Measurements from ENCODE around the gene TBC1D8. TPM values are rescaled to one million over a fixed set of nuclear protein-coding genes. Genes with fewer than 3 reads are reported as not detected.

TBC1D8 gene
- total and polyA plus RNA-seq, 2 of the 13 experiments (the other 11 are each of a cell fraction or from before 2014, with no cell fraction given): 45.1 to 95.4 TPM

DNA sequence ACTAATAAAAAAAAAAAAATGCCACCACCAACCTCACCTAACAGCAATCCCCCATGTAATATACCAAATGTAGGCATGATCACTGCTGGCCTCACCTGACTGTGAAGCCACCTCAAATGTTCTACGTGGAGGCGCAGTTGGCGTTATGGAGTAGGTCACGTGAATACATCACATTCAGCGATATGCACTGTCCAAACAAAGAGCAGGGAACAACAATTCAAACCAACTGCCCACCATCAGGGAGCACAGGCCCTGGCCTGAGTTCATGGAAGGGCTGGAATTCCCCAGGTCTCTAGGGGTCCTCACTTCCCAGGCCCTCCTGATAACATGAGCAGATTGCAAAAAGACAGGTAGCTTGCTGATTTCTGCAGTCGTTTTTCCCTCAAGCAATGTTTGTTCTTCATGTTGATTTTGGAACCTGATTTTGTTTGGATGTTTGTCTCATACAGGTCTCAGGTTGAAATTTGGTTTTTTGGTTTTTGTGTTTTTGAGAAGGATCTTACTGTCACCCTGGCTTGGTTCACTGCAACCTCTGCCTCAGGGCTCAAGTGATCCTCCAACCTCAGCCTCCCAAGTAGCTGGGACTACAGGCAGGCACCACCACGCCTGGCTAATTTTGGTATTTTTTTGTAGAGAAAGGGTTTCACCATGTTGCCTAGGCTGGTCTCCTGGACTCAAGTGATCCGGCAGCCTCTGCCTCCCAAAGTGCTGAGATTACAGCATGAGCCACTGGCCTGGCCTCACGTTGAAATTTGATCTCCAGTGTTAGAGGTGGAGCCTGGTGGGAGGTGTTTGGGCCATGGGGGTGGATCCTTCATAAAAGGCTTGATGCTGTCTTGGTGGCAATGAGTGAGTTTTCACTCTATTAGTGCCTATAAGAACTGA is 15.5 kb downstream of the TBC1D8 start (continued):
- no peak for TF ChIP-seq ZNF496 (CRISPR knock-in tag; IDR thresholded peaks at IDR 0.05; ENCODE audit: insufficient replicate concordance)
- TF ChIP-seq ZEB1 (IDR thresholded peaks at IDR 0.05; ENCODE audit: insufficient replicate concordance, low read depth): no peak
- TF ChIP-seq ZNF883 (CRISPR knock-in tag; IDR thresholded peaks at IDR 0.05; ENCODE audit: not compliant biosample characterization): no peak
- TF ChIP-seq, protein P1, sequence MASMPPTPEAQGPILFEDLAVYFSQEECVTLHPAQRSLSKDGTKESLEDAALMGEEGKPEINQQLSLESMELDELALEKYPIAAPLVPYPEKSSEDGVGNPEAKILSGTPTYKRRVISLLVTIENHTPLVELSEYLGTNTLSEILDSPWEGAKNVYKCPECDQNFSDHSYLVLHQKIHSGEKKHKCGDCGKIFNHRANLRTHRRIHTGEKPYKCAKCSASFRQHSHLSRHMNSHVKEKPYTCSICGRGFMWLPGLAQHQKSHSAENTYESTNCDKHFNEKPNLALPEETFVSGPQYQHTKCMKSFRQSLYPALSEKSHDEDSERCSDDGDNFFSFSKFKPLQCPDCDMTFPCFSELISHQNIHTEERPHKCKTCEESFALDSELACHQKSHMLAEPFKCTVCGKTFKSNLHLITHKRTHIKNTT (CRISPR knock-in tag; IDR thresholded peaks at IDR 0.05): no peak
- no peak for TF ChIP-seq TOPORS (CRISPR knock-in tag; IDR thresholded peaks at IDR 0.05)

DNA sequence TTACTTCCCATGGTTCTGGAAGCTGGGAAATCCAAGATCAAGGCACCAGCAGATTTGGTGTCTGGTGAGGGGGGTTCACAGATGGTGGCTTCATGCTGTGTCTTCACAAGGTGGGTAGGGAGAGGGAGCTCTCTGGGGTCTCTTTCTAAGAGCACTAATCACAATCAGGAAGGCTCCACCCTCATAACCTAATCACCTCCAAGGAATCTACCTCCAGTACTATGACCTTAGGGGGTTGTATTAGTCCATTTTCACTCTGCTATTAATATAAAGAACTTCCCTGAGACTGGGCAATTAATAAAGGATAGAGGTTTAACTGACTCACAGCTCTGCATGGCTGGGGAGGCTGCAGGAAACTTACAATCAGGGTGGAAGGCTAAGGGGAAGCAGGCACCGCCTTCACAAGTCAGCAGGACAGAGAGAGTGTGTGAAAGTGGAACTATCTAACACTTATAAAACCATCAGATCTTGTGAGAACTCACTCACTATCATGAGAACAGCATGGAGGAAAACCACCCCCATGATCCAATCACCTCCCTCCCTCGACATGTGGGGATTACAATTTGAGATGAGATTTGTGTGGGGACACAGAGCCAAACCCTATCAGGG is 17.6 kb downstream of the TBC1D8 start:
- ATAC-seq (no peak), DNase-seq (ENCODE audit: low spot score) (no peak), FAIRE-seq (no peak)
- Histone ChIP-seq H2AFZ (ENCODE audit: low read length) (no peak overlapping the region), H3K4me2 (ENCODE audit: low read depth, low read length) (no peak overlapping the region), H3K4me3 (replicated peaks in 1 of 3; ENCODE audit: insufficient read depth in 1 of 3, low read depth in 2 of 3, low read length in 3 of 3) (no peak overlapping the region), H3K36me3 (replicated peaks in 1 of 2; ENCODE audit: control insufficient read depth in 1 of 2, insufficient read depth in 2 of 2, low read length in 2 of 2) (peaks cover 3% of the 10 kb centered on the region in 2 experiments; a peak in 2 of 5 replicates), H3K27me3 (ENCODE audit: control insufficient read depth in 1 of 2, insufficient read depth in 2 of 2, low read length in 2 of 2) (no peaks in the 10 kb centered on the region), H4K20me1 (ENCODE audit: insufficient read depth, low read length) (peaks cover 44% of the 10 kb centered on the region; the same call in 1 of the 2 replicates), H3K9ac (ENCODE audit: insufficient read depth, low read depth, low read length) (no peak overlapping the region), H3K4me1 (ENCODE audit: insufficient read depth, low read length) (peaks cover 43% of the 10 kb centered on the region), H3K9me3 (ENCODE audit: low read length) (no peaks in the 10 kb centered on the region), H3K79me2 (ENCODE audit: insufficient read depth, low read length) (peaks cover 93% of the 10 kb centered on the region), H3K27ac (ENCODE audit: extremely low read length, insufficient read depth, low read length) (no peak overlapping the region)
- no TSS peak for BruUV-seq (replicated peaks)
- ChIA-PET POLR2A (no interaction called here), CTCF (ENCODE audit: low intra/inter-chr PET ratio, low total read pairs) (no interaction called here)
- 97% methylated on average over 2 of the region's 2 CpGs for WGBS (ENCODE audit: low lambda C conversion rate)
- intact Hi-C loops (cut with micrococcal nuclease; ENCODE audit: unreplicated experiment) (no loop called here), in situ Hi-C loops (cut with HindIII; ENCODE audit: extremely low pct_ligation_motif_present, low pct_unique_long_range_greater_than_20kb) (no loop called here)
- TF ChIP-seq ZNF850 (CRISPR knock-in tag; conservative IDR thresholded peaks at IDR 0.05) (no peak), ZNF746 (CRISPR knock-in tag; IDR thresholded peaks at IDR 0.05) (no peak), ZNF282 (IDR thresholded peaks at IDR 0.05; ENCODE audit: partially characterized antibody) (no peak), POGZ (CRISPR knock-in tag; IDR thresholded peaks at IDR 0.05) (no peak), ZNF780A (CRISPR knock-in tag; IDR thresholded peaks at IDR 0.05) (no peak), RFXAP (CRISPR knock-in tag; IDR thresholded peaks at IDR 0.05; ENCODE audit: borderline replicate concordance) (no peak), ISX (CRISPR knock-in tag; conservative IDR thresholded peaks at IDR 0.05) (no peak), ZKSCAN8 (CRISPR knock-in tag; IDR thresholded peaks at IDR 0.05; ENCODE audit: borderline replicate concordance) (no peak), MXD4 (CRISPR knock-in tag; IDR thresholded peaks at IDR 0.05) (no peak), ZNF772 (CRISPR knock-in tag; IDR thresholded peaks at IDR 0.05) (no peak)
- TF ChIP-seq, protein P2, sequence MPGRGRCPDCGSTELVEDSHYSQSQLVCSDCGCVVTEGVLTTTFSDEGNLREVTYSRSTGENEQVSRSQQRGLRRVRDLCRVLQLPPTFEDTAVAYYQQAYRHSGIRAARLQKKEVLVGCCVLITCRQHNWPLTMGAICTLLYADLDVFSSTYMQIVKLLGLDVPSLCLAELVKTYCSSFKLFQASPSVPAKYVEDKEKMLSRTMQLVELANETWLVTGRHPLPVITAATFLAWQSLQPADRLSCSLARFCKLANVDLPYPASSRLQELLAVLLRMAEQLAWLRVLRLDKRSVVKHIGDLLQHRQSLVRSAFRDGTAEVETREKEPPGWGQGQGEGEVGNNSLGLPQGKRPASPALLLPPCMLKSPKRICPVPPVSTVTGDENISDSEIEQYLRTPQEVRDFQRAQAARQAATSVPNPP (CRISPR knock-in tag; IDR thresholded peaks at IDR 0.05): no peak
- TF ChIP-seq, protein P3, sequence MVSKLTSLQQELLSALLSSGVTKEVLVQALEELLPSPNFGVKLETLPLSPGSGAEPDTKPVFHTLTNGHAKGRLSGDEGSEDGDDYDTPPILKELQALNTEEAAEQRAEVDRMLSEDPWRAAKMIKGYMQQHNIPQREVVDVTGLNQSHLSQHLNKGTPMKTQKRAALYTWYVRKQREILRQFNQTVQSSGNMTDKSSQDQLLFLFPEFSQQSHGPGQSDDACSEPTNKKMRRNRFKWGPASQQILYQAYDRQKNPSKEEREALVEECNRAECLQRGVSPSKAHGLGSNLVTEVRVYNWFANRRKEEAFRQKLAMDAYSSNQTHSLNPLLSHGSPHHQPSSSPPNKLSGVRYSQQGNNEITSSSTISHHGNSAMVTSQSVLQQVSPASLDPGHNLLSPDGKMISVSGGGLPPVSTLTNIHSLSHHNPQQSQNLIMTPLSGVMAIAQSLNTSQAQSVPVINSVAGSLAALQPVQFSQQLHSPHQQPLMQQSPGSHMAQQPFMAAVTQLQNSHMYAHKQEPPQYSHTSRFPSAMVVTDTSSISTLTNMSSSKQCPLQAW (CRISPR knock-in tag; IDR thresholded peaks at IDR 0.05): no peak
- TF ChIP-seq, protein P4, sequence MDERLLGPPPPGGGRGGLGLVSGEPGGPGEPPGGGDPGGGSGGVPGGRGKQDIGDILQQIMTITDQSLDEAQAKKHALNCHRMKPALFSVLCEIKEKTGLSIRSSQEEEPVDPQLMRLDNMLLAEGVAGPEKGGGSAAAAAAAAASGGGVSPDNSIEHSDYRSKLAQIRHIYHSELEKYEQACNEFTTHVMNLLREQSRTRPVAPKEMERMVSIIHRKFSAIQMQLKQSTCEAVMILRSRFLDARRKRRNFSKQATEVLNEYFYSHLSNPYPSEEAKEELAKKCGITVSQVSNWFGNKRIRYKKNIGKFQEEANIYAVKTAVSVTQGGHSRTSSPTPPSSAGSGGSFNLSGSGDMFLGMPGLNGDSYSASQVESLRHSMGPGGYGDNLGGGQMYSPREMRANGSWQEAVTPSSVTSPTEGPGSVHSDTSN (CRISPR knock-in tag; IDR thresholded peaks at IDR 0.05): no peak

Measured in HepG2 (cell line).